T follicular helper cell (primary cell): ENCODE data around the gene KLK10.

ENCODE experiments used
- DNase-seq: peaks from one replicate; pipeline ENCODE4 v3.0.0-alpha.2; 2020; ENCODE audit warnings: low read depth

KLK10 gene

DNA sequence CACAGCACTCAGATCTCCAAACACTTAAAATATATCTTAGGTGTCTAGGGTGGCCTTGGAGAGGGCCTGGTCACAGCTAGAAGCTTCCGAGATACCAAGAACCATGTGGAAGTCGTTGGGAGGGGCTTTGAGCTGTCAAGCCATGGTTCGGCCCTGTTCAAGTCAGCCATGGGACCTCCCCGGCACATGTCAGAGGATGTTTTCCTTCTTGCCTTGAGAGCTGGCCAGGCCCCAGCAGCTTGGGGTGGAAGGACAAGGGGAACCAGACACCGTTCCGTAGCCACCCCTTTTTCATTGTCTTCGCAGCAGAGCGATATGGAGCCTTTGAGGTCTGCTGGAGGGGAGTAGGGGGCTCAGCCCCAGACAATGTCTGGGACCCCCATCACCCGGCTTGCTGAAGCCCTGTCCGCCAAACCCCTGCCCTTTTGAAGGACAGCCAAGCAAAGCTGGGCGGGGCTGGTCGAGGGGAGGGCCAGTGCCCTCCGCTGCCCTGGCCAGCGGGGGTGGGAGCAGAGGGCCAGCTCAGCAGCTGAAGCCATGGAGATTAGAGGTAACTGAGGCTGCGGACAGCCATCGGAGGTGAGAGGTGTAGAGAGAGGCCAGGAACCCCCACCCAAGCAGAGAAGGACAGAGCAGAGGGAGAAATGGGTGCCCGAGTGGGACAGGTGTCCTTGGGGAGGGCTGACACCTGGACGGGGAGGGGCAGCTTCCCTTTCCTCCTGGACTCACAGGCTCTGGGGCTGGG, 6.5 kb upstream of the KLK10 start:
- DNase-seq = no peak

DNA sequence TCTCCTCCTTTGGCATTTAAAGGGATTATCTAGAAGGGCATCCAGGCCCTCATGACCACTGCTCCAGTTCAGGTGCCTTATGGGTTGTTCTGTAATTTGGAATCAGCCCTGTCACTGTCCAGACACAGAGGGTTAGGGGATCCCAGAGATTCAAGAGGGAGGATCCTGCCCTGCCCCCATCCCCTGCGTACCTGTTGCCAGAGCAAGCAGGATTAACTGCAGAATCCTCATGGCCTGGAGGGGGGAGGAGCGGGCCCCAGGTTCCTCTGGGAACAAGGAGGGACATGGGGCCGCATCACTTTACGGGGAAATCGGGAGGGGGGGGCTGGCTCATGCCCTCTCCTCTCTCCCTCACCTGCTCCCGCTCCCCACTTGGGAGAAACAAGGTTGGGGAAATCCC, 5.9 kb upstream of the KLK10 start:
- DNase-seq = no peak

DNA sequence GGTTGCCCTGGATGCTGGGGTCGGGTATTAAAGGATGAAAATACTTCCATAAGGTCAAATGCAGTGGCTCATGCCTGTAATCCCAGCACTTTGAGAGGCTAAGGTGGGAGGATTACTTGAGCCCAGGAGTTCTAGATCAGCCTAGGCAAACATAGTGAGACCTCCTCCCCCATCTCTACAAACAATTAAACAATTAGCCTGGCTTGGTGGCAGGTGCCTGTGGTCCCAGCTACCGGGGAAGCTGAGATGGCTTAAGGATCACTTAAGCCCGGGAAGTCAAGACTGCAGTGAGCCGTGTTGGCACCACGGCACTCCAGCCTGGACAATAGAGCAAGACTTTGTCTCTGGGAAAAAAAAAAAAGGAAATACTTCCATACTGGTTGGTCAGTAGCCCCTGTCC, 5.4 kb upstream of the KLK10 start:
- no peak for DNase-seq

DNA sequence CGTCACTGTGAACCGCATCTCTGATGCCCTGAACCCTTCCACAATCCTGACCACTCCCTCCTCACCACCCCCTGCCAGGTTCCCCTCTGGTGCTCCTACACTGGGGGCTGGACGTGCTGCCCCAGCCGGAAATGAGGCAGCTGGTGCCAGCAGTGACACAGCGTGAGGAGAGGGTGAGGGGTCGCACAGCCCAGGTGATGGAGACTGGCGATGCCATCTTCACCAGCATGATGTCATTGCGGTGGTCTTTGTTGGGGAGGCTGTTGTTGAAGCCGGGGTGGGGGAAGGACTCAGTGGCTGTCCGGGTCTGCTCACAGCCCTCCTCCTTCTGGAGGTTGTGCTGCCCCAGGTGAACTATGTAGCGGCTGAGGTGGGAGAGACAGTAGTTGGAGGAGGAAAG, 4.4 kb upstream of the KLK10 start:
- no peak for DNase-seq

DNA sequence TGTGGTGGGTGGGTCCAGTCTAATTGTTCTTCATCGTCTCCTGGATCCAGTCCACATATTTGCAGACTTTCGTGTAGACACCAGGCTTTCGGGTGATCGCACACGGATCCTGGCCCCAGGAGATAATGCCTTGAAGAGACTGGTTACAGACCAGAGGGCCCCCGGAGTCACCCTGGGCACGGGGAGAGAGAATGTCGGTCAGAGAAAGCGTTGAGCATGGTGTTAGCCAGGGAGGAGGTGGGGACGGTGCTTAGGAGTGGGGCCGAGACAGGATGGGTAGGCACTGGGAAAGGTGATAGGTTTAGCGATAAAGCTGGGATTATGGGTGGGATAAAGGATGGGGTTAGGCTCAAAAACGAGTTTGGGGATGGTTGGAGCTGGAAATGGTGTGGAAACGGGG, 3.0 kb upstream of the KLK10 start:
- DNase-seq = no peak

DNA sequence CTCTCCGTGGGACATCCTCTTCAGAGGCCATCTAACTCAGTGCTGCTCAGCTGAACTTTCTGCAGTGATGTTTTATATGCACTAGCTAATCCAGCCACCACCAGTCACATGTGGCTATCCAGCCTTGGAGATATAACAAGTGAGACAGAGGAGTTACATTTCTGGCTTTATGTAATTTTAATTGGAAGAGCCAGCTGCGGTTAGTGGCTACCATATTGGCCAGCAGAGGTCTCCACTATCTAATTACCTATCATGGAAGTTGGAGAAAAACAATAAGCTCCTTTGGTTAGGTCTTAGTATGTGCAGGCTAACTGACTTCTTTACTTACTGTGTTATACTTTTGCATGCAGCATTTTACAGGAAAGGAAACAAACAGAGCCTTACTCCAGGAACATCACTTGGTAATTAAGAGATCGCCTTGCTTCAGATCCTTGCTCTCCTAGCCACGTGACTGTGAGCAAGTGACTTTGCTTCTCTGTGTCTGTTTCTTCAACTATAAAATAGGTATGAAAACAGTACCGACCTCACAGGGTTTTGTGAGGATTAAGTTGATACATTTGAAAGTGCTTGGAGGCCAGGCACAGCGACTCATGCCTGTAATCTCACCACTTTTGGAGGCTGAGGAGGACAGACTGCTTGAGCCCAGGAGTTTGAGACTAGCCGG, 1.6 kb upstream of the KLK10 start:
- DNase-seq = no peak

DNA sequence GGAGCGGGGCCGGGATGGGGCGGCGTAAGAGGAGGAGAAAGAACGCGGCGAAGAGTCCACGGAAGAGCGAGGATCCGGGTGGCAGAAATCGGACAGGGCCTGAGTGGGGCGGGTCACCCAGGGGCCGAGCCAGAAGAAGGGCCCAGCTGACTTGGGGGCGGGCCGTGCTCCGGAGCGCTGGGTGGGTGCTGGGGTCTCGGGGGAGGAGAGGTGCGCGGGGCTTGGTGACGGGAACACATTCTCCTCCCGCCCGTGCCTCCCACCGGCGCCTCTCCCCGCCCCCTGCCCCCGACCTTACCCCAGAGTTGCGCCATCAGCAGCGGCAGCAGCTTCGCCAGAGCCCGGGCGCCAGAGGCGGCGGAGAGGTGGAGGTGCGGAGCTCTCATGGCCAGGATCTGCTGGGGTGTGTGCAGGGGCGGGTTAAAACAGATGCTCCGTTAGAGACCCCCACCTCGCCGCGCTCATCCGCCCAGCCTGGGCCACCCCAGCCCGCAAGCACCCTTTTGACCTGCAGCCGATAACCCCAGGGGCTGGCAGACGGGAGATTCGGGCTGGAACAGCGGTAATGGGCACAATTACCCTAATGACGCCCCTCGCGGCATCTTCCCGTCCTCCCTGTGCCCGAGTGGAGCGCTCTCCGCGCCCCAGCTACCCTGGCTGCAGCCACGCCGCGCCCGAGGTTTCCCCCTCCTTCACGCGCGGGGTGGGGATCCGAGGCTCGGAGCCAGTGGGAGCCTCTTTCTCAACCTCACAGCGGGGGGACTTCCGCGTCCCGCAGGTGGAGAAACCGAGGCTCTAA, 565 bp downstream of the KLK10 start:
- no peak for DNase-seq

DNA sequence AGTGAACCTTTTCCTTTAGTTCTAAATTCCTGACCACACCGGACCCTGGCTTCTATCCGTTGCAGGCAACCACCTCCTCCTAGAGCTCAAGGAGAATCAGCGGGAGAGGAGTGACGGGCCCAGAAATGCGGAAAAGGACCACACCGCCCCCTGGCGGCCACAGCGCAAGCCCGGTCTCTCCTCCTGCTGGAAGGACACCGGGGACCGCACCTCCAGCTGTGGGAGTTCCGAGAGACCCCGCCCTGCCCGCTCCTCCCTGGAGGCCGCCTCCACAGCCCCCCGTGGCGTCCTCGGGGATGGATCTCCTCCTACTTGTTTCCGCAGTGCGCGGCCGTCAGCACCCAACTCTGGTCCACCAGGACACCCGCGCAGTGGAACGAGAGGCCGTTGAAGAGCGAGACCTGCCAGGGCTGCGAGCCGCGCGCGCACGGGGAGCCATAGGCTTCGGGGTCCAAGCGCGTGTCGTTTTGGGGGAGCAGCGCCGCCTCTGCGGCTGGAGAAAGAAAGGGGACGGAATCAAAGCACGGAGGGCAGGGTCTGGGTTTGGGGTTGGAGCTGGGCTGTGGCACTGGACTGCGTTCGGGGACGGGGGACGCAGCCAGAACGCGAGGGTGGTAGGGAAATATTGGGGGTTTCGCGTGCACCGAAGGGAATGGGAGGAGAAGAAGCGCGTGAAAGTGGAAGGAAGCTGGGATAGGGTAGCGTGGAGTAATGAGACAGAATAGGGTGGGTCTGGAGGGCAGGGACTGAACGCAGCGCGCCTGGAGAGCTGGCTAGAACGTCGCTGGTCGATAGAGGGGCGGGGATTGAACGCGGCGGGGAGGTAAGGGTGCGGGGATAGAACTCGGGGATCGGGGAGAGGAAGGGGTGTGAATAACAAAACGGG, 2.5 kb downstream of the KLK10 start:
- DNase-seq = no peak

DNA sequence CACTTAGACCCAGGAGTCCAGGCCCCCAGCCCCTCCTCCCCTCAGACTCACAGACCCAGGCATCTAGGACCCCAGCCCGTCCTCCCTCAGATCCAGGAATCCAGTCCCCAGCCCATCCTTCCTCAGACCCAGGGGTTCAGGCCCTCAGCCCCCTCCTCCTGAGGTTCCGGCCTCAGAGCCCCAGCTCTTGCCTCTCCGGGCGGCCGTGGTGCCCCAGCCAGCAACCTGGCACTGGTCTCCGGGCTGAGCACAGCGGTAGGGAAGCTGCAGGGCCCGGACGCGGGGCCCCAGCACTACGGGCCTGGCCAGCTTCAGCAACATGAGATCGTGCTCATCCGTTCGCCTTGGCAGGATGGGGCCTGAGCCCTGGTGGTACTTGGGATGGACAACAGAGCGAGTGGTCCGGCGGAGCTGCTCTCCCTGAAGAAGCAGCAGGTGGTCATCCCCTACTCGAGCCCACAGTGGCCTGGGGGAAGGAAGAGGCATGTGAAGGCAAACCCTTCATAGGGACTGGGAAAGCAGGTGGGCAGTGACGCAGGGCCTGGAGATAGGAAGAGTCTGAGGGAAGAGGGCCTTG, 3.7 kb downstream of the KLK10 start:
- no peak for DNase-seq

DNA sequence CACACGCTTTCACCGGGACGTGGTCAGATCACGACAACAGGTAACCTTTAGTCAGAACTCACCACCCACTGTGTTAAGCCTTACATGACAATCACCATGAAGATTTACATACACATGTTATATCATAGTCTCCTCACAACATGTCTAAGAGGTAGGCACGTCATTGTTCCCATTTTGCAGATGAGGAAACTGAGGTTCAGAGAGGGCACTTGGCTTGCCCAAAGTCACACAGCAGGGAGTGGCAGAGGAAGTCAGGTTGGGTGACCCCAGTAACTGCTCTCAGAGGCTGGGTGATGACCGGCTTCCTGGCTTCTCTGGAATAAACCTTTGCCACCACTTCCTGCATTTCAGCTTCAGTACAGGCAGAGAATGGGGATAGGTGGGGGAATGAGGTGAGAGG, 5.3 kb downstream of the KLK10 start:
- no peak for DNase-seq

DNA sequence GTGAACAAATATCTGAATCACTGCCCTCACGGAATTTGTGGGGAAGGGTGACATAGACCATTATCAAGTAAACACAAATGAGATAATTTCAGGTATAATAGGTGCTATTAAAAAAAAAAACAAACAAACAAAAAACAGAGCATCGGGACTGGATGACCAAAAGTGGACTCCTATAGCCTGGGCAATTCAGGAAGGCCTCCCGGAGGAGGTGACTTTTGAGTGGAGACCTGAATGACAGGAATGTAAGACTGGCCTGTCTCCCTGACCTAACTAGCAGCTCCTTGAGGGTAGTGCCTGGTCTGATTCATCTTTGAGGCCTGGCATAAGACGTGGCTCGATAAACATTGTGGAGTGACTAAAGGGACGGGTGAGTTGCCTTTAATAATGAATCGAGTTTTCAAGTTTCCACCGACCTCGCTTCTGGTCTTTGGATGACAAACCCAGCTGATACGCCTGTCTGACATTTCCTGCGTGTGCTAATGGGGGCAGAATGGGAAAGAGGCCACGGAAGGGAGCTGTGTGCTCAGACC, 6.8 kb downstream of the KLK10 start:
- DNase-seq = no peak

DNA sequence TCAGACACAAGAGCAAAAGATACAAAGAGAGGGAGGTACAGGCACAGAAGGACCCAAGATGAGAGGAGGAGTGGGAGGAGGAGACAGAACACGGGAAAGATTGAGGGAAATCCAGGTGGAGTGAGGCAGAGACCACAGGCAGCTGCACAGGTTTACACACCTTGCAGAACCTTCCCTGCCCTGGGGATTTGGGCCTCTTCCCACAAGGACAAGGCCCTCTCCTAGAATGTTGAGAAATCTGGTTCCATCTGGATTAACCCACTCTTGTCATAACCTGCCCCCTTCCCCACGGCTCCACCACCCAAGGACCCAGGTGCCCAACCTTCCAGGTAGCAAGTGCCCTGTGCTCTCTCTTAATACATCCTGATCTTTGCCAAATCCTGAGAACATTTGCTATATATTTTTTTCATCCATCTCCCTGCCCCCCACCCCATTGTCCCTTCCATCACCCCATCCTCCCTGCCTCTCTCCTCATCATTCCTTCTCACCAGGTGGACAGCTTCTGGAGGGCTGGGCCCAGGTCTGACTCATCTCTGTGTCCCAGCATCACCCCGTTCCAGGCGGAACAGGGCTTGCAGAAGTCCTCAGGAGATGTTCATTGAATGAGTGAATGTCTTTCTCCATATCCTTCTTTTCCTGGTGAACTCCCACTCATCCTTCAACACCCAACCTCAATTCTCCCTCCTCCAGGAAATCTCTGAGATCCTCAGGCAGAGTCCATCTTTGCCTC, 9.3 kb downstream of the KLK10 start:
- no peak for DNase-seq

DNA sequence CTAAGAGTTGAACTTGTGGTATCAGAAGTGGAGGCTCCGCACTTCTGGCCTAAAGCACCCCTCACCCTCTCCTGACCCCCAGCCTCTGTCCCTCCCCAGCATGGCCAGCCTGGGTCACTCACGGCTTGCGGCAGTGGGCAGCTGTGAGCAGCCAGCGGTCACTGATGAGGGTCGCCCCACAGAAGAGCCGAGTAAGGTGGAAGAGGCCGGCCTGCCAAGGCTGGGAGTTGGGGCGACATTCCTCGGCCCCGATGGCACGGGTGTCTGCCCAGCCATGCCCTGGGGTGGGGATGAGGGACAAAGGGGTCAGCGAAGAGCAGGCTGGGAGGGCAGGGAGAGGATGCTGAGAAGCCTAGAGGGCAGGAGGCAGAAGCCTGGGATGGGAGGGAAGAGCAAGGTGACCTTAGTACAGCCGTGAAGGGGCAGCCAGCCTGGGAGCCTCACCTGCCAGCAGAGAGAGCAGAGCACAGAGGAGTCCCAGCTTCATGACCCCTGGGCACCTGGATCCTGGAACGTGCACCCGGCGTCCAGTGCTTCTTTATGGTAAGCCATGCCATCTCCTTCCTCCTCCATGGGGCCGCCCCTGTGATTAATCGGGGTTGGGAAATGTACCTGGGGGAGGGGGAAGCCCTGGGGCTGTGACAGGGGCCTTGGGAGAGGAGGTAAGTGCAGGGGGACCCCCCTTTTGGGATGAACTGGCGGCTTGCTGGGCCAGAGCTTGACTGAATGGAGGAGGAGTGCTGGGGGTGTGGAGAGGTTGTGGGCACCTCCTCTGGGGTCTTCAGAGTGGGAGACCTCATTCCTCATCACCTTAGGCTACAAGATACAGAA, 10.2 kb downstream of the KLK10 start:
- no peak for DNase-seq

DNA sequence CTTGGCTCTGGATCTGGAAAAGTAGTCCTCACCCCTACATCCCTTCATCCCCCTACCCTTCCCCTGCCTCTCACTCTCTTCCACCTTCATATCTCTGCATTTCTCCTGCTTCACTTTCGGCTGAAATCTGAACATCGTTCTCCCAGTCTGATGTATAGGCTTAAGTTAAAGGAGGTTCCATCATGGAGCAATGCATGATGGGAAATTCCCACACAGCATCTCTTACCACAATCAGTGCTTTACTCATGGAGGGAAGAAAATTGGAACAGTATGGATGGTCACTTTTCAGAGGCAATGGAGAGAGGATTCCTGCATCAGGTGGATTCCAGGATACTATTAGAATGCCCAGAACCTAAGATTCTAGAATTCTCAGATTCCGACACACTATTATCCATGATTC, 12.0 kb downstream of the KLK10 start:
- DNase-seq = no peak

DNA sequence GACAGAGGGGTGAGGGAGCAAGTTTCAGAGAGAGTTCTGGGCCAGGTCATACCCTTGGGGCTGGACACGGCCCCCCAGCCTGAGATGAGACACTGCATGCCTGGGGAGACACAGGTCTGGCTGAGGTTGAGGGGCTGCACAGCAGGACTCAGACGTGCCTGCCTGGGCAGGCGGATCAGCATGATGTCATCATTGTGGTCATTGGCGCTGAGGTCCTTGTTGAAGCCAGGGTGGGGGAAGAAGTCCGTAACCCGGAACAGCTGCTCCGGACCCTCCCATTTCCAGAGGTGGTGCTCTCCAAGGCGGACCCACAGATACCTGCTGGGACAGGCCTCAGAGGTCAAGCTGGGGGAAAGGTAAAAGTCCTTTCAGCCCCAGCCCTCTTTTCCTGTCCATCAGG, 13.1 kb downstream of the KLK10 start:
- DNase-seq = no peak

DNA sequence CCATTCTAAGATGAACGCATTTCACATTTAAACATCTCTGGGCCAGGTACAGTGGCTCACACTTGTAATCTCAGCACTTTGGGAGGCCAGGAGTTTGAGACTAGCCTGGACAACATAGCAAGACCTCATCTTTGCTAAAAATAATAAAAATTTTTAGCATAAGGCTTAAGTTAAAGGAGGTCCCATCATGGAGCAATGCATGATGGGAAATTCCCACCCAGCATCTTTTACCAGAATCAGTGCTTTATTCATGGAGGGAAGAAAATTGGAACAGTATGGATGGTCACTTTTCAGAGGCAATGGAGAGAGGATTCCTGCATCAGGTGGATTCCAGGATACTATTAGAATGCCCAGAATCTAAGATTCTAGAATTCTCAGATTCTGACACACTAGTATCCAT, 14.3 kb downstream of the KLK10 start:
- DNase-seq = no peak

DNA sequence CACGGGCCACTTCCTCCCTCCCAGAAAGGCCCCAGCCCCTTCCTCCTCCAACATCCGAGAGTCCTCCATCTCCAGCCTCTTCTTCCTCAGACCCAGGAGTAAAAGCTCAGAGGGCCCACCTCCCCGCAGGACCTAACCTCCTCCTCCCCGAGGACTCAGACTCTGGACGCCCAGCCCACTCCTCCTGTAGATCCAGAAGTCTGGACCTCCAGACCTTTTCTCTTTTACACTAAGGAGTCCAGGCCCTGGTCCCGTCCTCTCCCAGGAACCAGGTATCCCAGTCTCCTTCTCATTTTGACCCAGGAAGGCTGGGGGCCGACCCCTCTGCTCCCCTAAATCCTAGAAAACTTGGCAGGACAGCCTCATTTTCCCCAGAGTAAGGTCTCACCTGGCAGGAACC, 16.2 kb downstream of the KLK10 start:
- DNase-seq = no peak

DNA sequence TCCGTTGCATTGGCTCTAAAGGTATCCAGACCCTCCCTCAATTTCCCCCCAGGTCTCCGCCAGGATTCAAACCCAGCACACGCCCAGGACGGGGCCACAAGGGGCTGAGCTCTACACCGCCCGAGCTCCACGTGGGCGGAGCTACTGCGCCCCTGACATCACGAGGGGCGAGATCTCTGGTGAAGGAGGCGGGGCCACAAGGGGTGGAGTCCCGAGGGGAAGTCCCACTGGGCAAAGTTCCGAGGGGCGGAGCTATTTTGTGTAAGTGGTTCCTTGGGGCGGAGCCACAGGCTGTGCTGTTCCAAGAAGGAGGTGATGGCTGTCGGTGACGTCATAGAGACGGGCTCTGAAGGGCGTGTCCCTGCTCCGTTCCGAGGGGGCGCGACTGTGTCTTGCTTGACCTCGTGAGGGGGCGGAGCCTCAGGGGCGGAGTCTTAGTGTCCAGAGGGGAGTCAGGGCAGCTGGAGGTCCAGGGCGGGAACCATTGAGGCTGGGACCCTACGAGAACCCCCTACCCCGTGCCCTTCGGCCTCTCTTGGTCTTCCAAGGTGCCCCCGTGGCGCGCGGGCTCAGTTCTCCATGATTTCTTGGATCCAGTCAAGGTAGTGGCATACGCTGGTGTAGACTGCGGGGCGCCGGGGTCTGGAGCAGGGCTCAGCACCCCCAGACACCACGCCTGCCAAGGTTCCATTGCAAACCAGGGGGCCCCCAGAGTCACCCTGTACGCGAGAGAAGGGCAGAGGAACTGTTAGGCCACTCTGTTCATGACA, 16.8 kb downstream of the KLK10 start:
- DNase-seq = no peak

DNA sequence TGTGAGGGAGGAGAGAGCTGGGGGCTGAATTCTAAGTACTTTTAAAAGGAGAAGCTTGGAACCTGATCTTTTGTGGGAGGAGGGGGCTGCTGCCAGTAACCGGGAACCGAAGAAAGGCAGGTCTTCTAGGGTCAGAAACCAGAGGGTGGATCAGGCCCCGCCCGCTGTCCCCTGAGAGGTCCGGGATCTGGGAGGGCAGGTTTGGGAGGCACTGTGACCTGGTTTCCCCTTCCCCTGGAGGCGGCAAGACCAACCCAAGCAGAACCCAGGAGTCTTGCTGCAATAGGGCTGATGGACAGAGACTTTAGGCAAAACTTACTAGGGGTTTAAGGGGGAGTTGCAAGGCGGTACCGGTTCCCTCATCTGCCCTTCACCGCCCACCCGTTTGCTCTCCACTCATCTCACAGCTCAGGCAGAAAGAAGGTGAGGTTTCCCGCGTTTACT, 17.4 kb downstream of the KLK10 start:
- no peak for DNase-seq
